ENCODE data around the gene INPP5B. TPM values are rescaled to one million over a fixed set of nuclear protein-coding genes. Genes with fewer than 3 reads are reported as not detected.

The INPP5B gene
- total and polyA plus RNA-seq, 9 donors = 9.1 to 14.2 (median 9.7) TPM

DNA sequence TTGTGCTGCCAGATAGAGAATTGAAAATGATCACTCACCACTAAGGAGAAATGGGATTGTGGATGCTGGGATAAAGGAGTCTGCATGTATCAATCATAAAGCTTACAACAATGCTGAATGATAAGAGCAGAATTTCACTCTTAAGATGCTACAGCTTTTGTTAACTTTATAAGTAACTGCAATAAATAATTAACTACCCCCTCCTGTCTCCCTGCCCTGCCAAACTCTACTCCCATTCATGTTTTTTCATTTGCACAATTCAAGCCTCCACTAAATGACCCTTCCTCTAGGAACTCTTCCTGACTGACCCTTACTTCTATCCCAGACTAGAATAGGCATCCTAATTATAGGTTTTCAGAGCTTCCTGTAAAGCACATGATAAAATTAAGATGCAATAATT, 102.3 kb downstream of the INPP5B start:
- no peaks in the 10 kb centered on the region for H3K27me3 ChIP-seq (ENCODE audit: control insufficient read depth, insufficient read depth, low read length)
- no peak overlapping the region for H3K27ac ChIP-seq (ENCODE audit: low read length)
- peaks cover 9% of the 10 kb centered on the region for H3K36me3 ChIP-seq (ENCODE audit: control insufficient read depth, insufficient read depth, low read length)
- H3K4me1 ChIP-seq (ENCODE audit: control insufficient read depth, insufficient read depth, low read length) = no peaks in the 10 kb centered on the region
- no peaks in the 10 kb centered on the region for H3K9me3 ChIP-seq (replicated peaks; ENCODE audit: control insufficient read depth, low read depth, low read length)
- no peak overlapping the region for H3K4me3 ChIP-seq (ENCODE audit: low read length)
- no peak for DNase-seq

GRCh38 chr1:37841652-37842051, 105.2 kb downstream of the INPP5B start:
- 80% methylated on average over 1 of the region's 3 CpGs for WGBS (ENCODE audit: insufficient coverage)
- H3K9me3 ChIP-seq (replicated peaks; ENCODE audit: control insufficient read depth, low read depth, low read length) = no peaks in the 10 kb centered on the region
- H3K4me1 ChIP-seq (ENCODE audit: control insufficient read depth, insufficient read depth, low read length) = no peaks in the 10 kb centered on the region
- peaks cover 30% of the 10 kb centered on the region for H3K36me3 ChIP-seq (ENCODE audit: control insufficient read depth, insufficient read depth, low read length)
- H3K27me3 ChIP-seq (ENCODE audit: control insufficient read depth, insufficient read depth, low read length) = no peaks in the 10 kb centered on the region
- H3K4me3 ChIP-seq (ENCODE audit: low read length) = no peak overlapping the region
- no peak overlapping the region for H3K27ac ChIP-seq (ENCODE audit: low read length)
- DNase-seq = no peak

DNA sequence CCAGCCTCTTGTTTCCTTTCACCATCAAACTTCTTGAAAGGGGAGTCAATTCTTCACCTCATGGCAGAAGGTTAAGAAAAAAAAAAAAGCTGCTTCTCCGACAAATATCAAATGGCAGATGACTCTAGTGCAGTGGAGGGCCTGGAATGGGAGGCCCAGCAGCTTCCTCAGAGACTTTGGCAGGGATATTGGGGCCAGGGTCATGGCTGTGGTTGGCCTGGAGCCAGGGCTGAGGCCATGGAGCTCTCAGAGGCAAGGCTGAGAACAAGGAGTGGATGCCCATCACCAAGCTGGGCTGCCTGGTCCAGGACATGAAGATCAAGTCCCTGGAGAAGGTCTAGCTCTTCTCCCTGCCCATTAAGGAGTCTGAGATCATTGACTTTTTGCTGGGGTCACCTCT, 106.1 kb downstream of the INPP5B start:
- no peak for DNase-seq
- Histone ChIP-seq H3K27ac (ENCODE audit: low read length) (no peak overlapping the region), H3K4me3 (ENCODE audit: low read length) (no peak overlapping the region), H3K36me3 (ENCODE audit: control insufficient read depth, insufficient read depth, low read length) (peaks cover 33% of the 10 kb centered on the region), H3K9me3 (replicated peaks; ENCODE audit: control insufficient read depth, low read depth, low read length) (no peaks in the 10 kb centered on the region), H3K27me3 (ENCODE audit: control insufficient read depth, insufficient read depth, low read length) (no peaks in the 10 kb centered on the region), H3K4me1 (ENCODE audit: control insufficient read depth, insufficient read depth, low read length) (no peaks in the 10 kb centered on the region)
- WGBS (ENCODE audit: insufficient coverage) = no CpG with 5 or more reads among the region's 1 CpG

GRCh38 chr1:37839676-37840075, 107.2 kb downstream of the INPP5B start:
- H3K36me3 ChIP-seq (ENCODE audit: control insufficient read depth, insufficient read depth, low read length) = peaks cover 42% of the 10 kb centered on the region
- H3K27ac ChIP-seq (ENCODE audit: low read length) = no peak overlapping the region
- no peaks in the 10 kb centered on the region for H3K27me3 ChIP-seq (ENCODE audit: control insufficient read depth, insufficient read depth, low read length)
- no peak for DNase-seq
- H3K4me3 ChIP-seq (ENCODE audit: low read length) = no peak overlapping the region
- 97% methylated on average over 8 of the region's 10 CpGs for WGBS (ENCODE audit: insufficient coverage)
- H3K4me1 ChIP-seq (ENCODE audit: control insufficient read depth, insufficient read depth, low read length) = no peaks in the 10 kb centered on the region
- no peaks in the 10 kb centered on the region for H3K9me3 ChIP-seq (replicated peaks; ENCODE audit: control insufficient read depth, low read depth, low read length)

DNA sequence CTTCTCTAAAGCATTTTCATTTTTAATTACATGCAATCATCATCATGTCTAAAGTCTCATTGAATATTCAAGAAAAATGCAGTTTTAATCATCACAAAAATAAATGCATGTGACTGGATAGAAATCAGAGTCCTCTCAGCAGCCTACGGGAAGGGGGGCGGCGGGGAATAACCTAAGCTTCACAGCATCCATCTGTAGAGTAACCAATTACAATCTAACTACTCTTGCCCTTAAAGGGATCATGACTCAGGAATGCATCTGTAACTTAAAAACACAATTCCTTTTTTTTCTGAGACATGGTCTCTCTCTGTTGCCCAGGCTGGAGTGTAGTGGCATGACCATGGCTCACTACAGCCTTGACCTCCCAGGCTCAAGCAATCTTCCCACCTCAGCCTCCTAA, 110.1 kb downstream of the INPP5B start:
- Histone ChIP-seq H3K27me3 (ENCODE audit: control insufficient read depth, insufficient read depth, low read length) (no peaks in the 10 kb centered on the region), H3K4me1 (ENCODE audit: control insufficient read depth, insufficient read depth, low read length) (no peaks in the 10 kb centered on the region), H3K9me3 (replicated peaks; ENCODE audit: control insufficient read depth, low read depth, low read length) (no peaks in the 10 kb centered on the region), H3K36me3 (ENCODE audit: control insufficient read depth, insufficient read depth, low read length) (peaks cover 57% of the 10 kb centered on the region), H3K27ac (ENCODE audit: low read length) (no peak overlapping the region), H3K4me3 (ENCODE audit: low read length) (no peak overlapping the region)
- no CpG with 5 or more reads among the region's 3 CpGs for WGBS (ENCODE audit: insufficient coverage)
- DNase-seq = no peak

DNA sequence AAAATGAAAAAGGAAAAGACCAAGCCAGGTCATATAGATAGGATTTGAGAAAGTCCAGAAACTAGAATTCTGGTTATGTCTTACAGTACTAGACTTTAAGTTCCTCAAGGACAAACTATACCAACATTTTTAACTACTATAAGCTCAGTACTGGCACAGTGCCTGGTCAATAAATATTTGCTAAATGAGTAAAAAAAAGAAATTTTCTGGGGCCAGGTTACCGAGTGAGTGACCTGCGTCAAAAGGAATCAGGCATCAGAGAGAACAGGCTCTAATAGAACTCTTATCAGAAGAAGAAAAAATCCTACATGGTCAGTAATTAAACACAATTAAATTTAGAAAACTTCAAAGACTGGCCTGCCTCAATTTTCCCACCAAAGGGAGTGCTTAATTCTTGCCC, 115.0 kb downstream of the INPP5B start:
- no peaks in the 10 kb centered on the region for H3K4me1 ChIP-seq (ENCODE audit: control insufficient read depth, insufficient read depth, low read length)
- no peaks in the 10 kb centered on the region for H3K9me3 ChIP-seq (replicated peaks; ENCODE audit: control insufficient read depth, low read depth, low read length)
- H3K4me3 ChIP-seq (ENCODE audit: low read length) = no peak overlapping the region
- WGBS (ENCODE audit: insufficient coverage) = no CpG with 5 or more reads among the region's 2 CpGs
- no peak for DNase-seq
- H3K36me3 ChIP-seq (ENCODE audit: control insufficient read depth, insufficient read depth, low read length) = peaks cover 47% of the 10 kb centered on the region
- H3K27me3 ChIP-seq (ENCODE audit: control insufficient read depth, insufficient read depth, low read length) = no peaks in the 10 kb centered on the region
- no peak overlapping the region for H3K27ac ChIP-seq (ENCODE audit: low read length)

DNA sequence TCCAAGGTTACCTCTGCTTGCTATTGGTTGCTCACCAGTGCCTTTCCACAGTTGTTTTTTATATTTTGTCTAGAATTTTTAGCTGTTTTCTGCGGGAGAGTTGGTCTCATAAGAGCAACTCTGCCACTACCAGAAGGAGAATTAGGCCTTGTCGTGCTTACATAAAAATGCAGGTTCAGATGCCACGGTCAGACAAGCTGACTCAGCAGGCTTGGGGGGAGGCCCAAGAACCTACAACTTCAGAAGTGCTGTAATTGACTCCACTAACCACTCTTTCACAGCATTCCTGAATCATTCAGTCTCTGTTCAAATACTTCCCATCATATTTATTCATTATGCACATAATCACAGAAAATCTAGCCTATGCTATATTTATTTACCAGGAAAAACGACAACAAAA, 115.7 kb downstream of the INPP5B start:
- Histone ChIP-seq H3K4me3 (ENCODE audit: low read length) (no peak overlapping the region), H3K36me3 (ENCODE audit: control insufficient read depth, insufficient read depth, low read length) (peaks cover 51% of the 10 kb centered on the region), H3K27me3 (ENCODE audit: control insufficient read depth, insufficient read depth, low read length) (no peaks in the 10 kb centered on the region), H3K27ac (ENCODE audit: low read length) (no peak overlapping the region), H3K4me1 (ENCODE audit: control insufficient read depth, insufficient read depth, low read length) (no peaks in the 10 kb centered on the region), H3K9me3 (replicated peaks; ENCODE audit: control insufficient read depth, low read depth, low read length) (no peaks in the 10 kb centered on the region)
- no peak for DNase-seq
- WGBS (ENCODE audit: insufficient coverage) = no CpG with 5 or more reads among the region's 4 CpGs

GRCh38 chr1:37828410-37829074, 118.3 kb downstream of the INPP5B start:
- Histone ChIP-seq H3K27me3 (ENCODE audit: control insufficient read depth, insufficient read depth, low read length) (no peaks in the 10 kb centered on the region), H3K9me3 (replicated peaks; ENCODE audit: control insufficient read depth, low read depth, low read length) (no peaks in the 10 kb centered on the region), H3K4me3 (ENCODE audit: low read length) (no peak overlapping the region), H3K27ac (ENCODE audit: low read length) (no peak overlapping the region), H3K4me1 (ENCODE audit: control insufficient read depth, insufficient read depth, low read length) (no peaks in the 10 kb centered on the region), H3K36me3 (ENCODE audit: control insufficient read depth, insufficient read depth, low read length) (peaks cover 32% of the 10 kb centered on the region)
- no peak for DNase-seq
- WGBS (ENCODE audit: insufficient coverage) = 78% methylated on average over 1 of the region's 12 CpGs

DNA sequence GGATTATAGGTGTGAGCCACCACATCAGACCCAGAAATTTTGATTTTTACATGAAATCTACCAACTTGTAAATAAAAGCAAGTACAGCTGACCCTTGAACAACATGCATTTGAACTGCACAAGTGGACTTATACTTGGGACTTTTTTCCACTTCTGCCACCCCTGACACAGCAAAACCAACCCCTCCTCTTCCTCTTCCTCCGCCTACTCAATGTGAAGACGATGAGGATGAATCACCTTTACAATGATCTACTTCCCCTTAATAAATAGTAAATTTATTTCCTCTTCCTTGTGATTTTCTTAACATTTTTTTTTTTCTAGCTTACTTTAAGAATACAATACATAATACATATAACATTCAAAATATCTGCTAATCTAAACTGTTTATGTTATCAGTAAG, 121.3 kb downstream of the INPP5B start:
- WGBS (ENCODE audit: insufficient coverage) = 92% methylated on average over 2 of the region's 2 CpGs
- no peaks in the 10 kb centered on the region for H3K9me3 ChIP-seq (replicated peaks; ENCODE audit: control insufficient read depth, low read depth, low read length)
- H3K27me3 ChIP-seq (ENCODE audit: control insufficient read depth, insufficient read depth, low read length) = no peaks in the 10 kb centered on the region
- H3K4me3 ChIP-seq (ENCODE audit: low read length) = no peak overlapping the region
- no peak for DNase-seq
- H3K4me1 ChIP-seq (ENCODE audit: control insufficient read depth, insufficient read depth, low read length) = no peaks in the 10 kb centered on the region
- no peak overlapping the region for H3K27ac ChIP-seq (ENCODE audit: low read length)
- peaks cover 30% of the 10 kb centered on the region for H3K36me3 ChIP-seq (ENCODE audit: control insufficient read depth, insufficient read depth, low read length)

GRCh38 chr1:37824001-37824400, 122.9 kb downstream of the INPP5B start:
- no peak overlapping the region for H3K27ac ChIP-seq (ENCODE audit: low read length)
- no peaks in the 10 kb centered on the region for H3K9me3 ChIP-seq (replicated peaks; ENCODE audit: control insufficient read depth, low read depth, low read length)
- H3K4me1 ChIP-seq (ENCODE audit: control insufficient read depth, insufficient read depth, low read length) = no peaks in the 10 kb centered on the region
- DNase-seq = no peak
- no peak overlapping the region for H3K4me3 ChIP-seq (ENCODE audit: low read length)
- WGBS (ENCODE audit: insufficient coverage) = no CpG with 5 or more reads among the region's 2 CpGs
- peaks cover 31% of the 10 kb centered on the region for H3K36me3 ChIP-seq (ENCODE audit: control insufficient read depth, insufficient read depth, low read length)
- H3K27me3 ChIP-seq (ENCODE audit: control insufficient read depth, insufficient read depth, low read length) = no peaks in the 10 kb centered on the region
